C1 segment of cervical spinal cord (tissue), 14 donors: ENCODE data around the gene HUS1B.
"Not testable (repeated sequence)": the region's sequence is repeated elsewhere in the genome, so short reads cannot be mapped to it uniquely, and the experiment has no call there.

Experiments used
- DNase-seq, 14 donors: peaks; one replicate each; lab custom pipeline; 2025; lab: John Stamatoyannopoulos, UW

Gene HUS1B

GRCh38 chr6:679282-679681, 22.4 kb upstream of the HUS1B start:
- no peak for DNase-seq

- DNase-seq = no peak
These were observed 21.6 kb upstream of the HUS1B start for GRCh38 chr6:678520-678919.

- no peak for DNase-seq
These were observed 21.0 kb upstream of the HUS1B start for GRCh38 chr6:677919-678318.

GRCh38 chr6:674956-675355, 18.1 kb upstream of the HUS1B start:
- no peak for DNase-seq

- no peak for DNase-seq
These were observed 17.5 kb upstream of the HUS1B start for GRCh38 chr6:674406-674805.

- no peak for DNase-seq
These were observed 10.5 kb upstream of the HUS1B start for GRCh38 chr6:667253-667927.

GRCh38 chr6:665403-666267, 8.7 kb upstream of the HUS1B start:
- DNase-seq = no peak

- DNase-seq = not testable (repeated sequence)
These were observed 6.9 kb upstream of the HUS1B start for GRCh38 chr6:663788-664187.

GRCh38 chr6:659716-660581, 3.0 kb upstream of the HUS1B start:
- DNase-seq = no peak

GRCh38 chr6:658244-658643, 1.3 kb upstream of the HUS1B start:
- DNase-seq = no peak

GRCh38 chr6:657743-658142, 843 bp upstream of the HUS1B start:
- DNase-seq = no peak

- no peak for DNase-seq
These were observed 2.8 kb downstream of the HUS1B start for GRCh38 chr6:654136-654535.

- DNase-seq = no peak
These were observed 4.0 kb downstream of the HUS1B start for GRCh38 chr6:652865-653264.

- DNase-seq = no peak
These were observed 6.8 kb downstream of the HUS1B start for GRCh38 chr6:650098-650497.

GRCh38 chr6:642805-643204, 14.1 kb downstream of the HUS1B start:
- DNase-seq = no peak

- no peak for DNase-seq
These were observed 15.5 kb downstream of the HUS1B start for GRCh38 chr6:641225-641985.

- no peak for DNase-seq
These were observed 20.4 kb downstream of the HUS1B start for GRCh38 chr6:636488-636887.

- no peak for DNase-seq
These were observed 21.7 kb downstream of the HUS1B start for GRCh38 chr6:635233-635632.

- no peak for DNase-seq
These were observed 23.3 kb downstream of the HUS1B start for GRCh38 chr6:633611-634010.

GRCh38 chr6:628766-629165, 28.1 kb downstream of the HUS1B start:
- DNase-seq = no peak

- no peak for DNase-seq
These were observed 30.7 kb downstream of the HUS1B start for GRCh38 chr6:626236-626635.
